NCI-H1105 treated with DMSO at 0.1 percent for 48 hours (cell line): ENCODE measurements around the gene ACTC1.
"Not testable (repeated sequence)": the region's sequence is repeated elsewhere in the genome, so short reads cannot be mapped to it uniquely, and the experiment has no call there.

ENCODE experiments used
- DNase-seq: peaks from one replicate; lab custom pipeline; 2025; lab: John Stamatoyannopoulos, UW

ACTC1 gene

DNA sequence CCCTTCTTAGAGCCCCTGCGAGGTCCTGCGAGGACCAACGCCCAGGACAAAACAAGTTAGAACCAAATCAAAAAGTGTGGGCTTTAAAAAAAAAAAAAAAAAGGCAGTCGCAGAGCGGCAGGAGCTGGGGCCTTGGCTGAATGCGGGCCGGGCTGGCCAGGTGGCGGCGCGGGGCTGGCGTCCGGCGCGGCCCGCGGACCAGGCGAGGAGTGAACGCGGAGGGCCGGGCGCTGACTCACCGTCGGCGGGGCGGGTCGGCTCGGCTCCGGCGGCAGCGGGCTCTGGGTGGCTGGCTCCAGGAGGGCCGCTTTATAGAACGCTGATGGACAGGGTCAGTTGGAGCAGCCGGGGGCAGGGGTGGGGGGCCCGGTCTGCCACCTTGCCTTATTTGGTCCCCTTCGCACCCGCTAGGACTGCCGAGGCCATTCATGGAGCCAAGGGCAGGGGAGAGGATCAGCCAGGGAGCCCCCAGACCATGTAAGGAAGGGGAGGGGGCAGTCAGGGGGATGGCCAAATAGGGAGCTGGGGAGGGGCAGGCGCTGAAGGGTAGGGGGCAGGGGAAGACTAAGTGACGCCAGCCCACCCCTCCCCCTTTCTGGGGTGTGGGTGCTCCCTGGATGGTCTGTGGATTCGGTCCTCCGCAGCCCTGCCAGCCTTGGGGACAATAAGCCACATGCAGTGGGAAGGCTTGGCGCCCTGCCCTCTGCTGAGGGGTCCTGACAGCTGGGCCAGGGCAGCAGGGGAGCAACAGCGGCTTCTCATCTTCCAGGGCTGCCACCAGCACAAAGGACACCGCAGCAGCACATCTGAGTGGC is at the start of gene ACTC1:
Gene ACTC1, minus strand, starts transcription at position 283 of the 815 bp plus-strand sequence. CDS start 741 bp downstream, outside the sequence.
- no peak for DNase-seq

DNA sequence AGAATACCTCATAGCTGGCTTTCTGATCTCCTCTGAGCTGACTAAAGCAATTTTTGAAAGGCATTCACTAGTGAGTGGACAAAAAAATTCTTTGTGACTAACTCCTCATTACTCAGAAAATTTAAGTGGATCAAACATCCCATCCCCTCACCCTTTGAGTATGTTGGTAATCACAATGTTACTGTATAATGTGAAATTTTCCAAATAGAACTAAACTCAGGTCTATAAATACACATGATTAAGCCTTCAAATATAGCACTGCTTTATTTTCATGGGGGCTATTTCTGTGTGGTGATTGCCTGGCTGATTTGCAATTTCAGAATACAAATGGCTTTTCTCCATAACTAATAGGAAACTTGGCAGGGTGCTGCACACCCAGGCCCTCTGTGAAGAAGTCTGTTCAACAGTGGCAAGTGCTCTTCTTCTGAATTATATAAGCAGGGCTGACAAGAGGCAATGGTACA is 45.9 kb upstream of the ACTC1 start:
- no peak for DNase-seq

DNA sequence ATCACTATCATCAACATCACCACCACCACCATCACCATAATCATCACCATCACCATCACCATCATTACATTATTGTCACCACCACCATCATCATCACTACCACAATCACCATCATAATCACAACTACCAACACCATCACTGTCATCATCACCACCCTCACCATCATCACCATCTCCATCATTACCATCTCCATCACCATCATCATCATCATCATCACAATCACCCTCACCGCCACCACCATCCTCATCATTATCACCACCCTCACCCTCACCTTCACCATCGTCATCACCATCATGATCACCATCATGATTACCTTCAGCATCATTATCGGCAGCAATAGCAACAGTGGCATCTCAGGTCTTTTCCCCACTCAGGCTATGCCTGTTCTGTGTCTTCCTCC is 42.9 kb upstream of the ACTC1 start:
- no peak for DNase-seq

DNA sequence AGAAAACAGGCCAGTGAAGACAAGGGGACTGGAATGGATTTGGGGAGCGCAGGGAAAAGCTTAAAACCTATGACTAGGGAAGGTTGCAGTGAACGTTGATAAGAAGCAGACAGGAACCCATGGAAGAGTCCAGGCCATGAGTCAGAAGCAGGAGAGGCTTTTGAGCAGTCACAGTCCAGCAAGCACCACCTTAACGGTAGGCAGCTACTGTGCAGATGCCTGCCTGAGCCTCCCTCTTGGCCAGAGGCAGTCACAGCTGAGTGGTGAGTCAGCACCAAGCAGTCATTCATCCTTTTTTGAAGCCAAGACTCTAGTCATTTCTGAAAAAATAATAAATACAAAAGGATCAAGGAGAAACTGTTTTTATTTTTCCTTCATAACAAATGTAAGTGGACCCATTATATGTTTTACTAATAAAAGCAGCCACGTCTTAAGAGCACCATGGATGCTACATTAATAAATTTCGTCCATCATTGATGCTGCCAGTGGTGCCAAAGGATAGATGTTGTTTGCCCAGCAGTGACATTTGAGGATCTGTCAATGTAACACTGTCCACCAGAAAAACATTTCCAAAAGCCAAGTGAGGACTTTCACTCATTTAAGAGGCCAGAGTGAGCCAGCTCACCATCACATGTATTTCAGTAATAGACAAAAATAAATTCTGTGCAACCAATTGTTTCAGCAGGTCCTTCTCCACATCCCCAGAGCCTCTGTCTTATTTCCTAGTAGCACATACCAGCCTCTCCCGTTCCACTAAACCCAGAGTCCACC is 42.1 kb upstream of the ACTC1 start:
- DNase-seq = no peak

DNA sequence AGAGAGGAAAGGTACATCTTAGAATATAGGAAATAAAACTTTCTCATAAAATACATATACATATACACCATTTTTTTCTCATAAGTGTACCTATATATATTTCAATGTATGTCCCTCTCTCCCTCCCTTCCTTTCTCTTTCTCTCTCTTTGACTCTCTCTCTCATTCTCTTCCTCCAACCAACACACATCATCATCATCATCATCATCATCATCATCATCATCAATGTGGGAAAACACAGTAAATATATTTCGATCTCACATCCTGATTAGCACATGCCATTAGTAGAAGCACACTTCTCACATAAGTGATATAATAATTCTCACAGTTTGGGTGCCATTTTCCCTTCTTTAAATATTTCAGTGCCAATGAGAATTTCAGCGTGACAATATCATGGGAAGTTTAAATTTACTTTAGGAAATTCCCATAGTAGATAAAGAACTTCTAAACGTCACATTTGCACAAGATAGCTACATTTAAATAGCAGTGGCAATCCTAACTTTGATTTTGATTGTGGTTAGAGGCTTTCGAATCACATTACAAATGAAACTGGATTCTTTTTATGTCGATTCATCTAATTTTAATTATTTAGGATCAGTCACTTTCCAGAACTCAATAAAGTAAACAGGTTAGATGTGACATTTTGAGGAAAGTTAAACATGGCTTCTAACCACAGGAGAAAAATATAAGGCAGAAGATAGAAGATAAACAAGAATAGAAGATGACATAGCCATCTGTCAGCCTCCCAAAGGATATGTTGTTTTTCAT is 33.0 kb upstream of the ACTC1 start:
- no peak for DNase-seq

DNA sequence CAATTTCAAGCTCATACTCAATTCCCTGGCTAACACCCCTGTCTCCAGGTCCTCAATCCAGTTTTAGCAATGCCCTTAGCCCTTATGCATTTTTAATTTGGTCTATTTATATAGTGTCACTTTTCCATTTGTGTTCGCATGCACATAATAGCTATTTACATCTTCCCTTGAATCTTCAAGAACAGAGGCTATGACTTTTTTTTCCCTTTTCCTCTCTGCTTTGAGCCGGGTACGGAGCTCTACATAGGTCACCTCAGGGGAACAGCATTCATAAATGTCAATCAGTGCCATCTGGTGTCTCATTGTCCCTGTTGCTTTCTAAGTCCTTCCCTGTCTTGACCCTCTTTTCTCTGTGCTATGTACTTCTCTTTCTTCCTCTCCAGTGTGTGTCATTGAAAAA is 26.5 kb upstream of the ACTC1 start:
- DNase-seq = no peak

DNA sequence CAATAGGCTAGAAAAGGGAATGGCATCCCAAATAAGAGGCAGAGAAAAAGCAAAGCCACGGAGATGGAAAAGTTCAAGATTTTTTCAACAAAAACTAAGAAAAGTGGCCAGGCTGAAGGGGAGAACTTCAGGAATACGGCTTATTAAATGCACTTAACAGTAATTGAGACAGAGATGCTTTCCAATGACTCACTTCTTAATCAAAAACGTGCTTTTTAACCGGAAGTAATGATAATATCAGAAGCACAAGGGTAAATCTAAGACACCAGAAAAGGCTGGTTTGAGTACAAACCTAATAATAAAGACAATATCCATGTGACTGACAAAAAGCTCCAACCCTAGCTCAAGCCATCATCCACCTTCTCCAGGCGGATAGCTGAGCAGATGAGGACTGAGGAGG is 24.8 kb upstream of the ACTC1 start:
- DNase-seq = no peak

DNA sequence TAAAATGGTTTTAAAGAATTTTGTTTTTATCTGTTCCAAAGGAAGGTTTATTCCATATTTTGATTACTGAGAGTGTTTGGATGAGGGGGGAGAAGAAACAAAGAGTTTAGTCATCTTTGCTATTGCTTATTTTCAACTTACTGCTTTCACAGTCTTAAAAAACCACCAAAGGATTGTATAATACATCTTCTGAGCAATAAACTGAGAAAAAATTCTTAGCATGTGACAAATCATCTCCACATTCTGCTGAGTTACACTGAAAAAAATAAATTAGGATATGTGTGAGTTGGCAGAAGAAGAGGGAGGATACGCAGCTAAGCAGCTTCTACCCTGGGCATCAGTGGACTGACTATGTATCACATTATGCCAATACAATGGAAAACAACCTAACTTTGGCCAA is 23.2 kb upstream of the ACTC1 start:
- DNase-seq = no peak

DNA sequence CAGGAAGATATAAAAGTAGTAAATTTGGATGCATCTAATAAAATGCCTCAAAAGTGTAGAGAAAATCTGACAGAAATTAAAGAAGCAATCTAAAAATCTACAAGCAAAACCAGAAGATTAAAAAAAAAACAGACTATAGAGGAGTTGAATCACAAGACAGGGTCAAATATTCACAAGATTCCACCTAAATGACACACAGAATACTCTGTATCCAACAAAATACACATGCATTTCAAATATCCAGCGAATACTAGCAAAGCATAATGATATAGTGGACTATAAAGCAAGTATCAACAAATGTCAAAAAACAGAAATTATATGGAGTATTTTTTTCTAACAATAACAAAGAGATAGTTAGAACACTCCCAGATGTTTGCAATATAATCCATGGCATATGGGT is 20.5 kb upstream of the ACTC1 start:
- no peak for DNase-seq

DNA sequence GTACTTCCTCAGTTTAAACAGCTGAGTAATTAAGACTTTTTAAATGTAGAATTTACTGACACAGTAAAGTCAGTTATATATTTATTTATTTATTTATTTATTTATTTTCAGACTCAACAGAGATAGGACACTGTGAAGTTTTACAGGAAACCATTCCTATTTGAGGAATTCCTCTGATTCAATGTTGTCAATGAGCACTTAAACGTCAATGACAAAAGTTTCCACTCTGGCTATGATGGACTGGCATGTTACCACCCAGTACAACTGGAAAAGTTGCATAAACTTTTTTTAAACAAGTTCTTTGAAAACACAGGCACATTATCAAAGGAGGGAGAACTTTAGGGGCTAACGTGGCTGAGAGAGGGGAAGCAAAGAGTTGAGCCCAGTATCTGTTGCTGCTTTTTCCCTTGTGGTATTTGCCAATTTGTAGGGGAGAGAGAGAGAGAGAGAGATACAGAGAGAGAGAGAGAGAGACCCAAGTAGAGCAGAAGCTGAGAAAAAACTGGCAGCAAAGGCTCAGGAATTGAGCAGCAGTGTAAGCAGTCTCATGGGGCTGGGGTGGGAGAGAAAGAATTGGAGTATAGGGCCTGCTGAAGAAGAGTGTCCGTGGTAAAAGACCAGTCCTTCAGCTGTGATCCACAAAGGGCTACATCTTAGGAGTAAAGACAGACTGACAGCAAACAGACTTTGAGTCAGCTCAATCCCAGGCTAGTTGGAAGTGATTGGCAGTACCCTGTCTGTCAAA is 18.3 kb upstream of the ACTC1 start:
- no peak for DNase-seq

DNA sequence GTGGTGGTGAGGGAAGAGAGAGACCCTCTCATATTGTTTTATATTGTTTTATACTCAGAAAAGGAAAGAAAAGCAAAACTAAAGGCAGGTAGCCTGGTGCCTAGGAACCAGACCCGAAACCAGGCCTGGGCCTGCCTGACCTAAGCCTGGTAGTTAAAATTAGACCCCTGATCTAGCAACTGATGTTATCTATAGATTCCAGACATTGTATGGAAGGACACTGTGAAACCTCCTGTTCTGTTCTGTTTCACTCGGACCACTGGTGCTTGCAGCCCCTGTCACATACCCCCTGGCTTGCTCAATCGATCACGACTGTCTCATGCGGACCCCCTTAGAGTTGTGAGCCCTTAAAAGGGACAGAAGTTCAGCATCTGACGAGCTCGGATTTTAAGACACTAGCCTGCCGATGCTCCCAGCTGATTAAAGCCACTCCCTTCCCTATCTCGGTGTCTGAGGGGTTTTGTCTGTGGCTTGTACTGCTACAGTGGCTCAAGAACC is 17.6 kb upstream of the ACTC1 start:
- DNase-seq = not testable (repeated sequence)

DNA sequence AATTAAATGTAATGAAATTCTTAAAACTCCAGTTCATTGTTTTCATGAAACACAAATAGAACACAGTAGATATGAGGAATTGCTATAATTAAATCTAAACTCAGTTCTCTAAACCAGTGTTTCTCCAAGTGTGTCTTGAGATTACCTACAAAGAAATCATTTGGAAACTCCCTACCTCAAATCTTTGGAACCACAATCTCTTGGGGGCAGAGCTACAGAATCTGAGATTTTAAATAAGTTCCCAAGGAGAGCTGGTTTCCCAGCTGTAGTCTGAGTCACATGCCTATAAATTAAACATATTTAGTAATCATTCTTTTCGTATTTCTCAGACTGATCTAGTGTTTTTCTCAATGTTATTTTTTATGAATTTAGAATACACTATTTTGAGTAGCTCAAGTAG is 17.0 kb upstream of the ACTC1 start:
- no peak for DNase-seq

DNA sequence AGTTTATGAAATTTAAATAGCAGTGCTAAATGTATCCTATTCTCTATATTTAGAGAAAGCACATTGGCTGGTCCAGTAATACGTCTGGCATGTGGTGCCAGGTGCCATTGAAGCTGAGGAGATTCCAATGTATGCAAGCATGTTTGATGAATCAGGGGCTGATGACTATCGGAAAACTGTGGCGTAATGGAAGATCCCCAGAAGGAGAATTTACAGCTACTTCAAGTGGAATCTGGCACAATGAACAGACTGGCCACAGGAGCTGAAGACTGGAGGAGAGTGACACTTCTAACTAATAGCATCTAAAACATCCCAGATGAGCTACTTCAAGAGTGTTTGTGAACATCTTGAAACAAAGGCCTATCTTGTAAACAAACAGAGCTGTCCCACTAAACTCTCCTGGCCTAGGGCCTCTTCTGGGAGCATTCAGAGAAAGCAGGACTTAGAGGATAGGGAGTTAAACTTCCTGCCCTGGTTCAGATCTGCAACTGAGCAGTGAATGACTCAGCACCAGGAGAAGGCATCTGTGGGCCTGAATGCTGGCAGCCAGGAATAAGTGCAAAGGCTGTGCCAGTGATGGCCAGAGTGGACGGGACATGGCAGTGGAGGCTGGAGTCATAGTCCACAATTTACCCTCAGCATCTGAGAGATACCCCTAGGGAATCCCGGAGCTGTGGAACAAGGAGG is 15.2 kb upstream of the ACTC1 start:
- DNase-seq = no peak

DNA sequence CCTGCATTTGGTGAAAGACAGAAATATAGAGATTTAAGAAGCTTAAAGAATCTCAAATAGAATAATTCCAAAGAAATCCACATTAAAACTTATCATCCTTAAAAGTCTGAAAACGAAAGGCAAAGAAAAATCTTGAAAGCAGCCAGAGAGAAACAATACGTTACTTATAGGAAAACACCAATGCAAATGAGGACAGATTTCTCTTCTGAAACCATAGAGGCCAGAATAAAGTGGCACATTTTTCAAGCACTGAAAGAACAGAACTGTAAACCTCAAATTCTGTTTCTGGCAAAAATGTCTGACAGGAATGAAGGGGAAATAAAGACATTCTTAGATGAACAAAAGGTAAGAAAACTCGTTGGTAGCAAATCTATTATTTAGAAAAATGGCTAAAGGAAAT is 13.8 kb upstream of the ACTC1 start:
- DNase-seq = no peak

DNA sequence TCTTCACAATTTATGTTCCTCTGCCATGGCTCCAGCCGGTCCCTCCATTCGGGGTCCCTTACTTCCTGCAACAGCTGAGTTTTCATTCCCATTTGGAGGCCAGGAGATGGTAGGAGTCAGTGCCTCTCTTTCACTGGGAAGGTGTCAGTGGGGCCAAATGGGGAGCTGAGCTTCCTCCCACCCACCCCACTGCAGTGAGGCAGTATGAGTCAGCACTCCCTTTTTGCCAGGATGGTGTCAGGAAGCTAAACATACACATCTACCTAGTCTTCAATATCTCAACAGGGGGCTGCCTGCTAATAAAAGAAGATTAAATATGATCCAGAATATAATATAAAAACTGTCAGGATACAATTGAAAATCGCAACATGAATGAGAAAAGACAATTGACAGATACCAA is 12.7 kb upstream of the ACTC1 start:
- DNase-seq = no peak

DNA sequence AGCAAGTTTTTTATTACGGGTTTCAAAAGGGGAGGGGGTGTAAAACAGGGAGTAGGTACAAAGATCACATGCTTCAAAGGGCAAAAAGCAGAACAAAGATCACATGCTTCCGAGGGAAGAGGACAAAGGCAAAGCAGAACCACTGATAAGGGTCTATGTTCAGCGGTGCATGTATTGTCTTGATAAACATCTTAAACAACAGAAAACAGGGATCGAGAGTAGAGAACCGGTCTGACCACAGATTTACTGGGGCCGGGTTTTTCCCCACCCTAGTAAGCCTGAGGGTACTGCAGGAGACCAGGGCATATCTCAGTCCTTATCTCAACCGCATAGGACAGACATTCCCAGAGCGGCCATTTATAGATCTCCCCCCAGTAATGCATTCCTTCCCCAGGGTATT is 11.9 kb upstream of the ACTC1 start:
- DNase-seq = not testable (repeated sequence)

DNA sequence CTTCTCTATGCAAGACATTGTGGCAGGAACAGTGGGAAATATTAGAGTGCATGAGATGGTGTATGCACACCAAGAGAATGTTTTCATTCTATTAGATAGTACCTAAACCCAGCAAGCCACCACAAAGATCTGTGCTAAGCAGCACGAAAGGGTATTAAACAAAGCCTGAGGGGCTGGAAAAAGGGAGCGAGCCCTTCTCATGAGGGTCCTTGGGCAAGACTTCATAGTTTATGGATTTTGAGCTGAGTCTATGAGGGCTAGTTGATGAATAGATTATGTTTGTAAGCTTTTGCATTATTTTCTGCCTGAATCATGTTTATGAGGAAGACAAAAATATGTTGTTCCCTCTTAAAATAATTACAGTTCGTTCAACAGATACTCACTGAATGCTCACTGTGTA is 9.4 kb upstream of the ACTC1 start:
- no peak for DNase-seq

DNA sequence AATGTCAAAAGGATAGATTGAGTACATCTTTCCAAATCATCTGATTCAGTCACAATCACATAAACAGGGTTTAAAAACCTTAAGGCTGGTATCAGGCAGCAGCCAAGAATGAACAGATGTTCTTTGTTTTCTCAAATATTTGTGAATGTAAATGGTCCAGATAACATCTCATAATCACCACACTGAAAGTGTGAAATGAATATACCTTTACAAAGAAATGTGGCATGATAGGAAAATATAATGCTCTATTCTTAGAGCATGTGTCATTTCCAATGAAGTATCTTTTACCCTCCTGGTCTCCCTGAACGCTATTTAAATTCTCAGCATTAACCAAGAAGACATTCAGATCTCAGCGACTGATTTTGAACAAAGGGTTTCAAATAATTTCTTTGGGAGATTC is 8.8 kb upstream of the ACTC1 start:
- no peak for DNase-seq

DNA sequence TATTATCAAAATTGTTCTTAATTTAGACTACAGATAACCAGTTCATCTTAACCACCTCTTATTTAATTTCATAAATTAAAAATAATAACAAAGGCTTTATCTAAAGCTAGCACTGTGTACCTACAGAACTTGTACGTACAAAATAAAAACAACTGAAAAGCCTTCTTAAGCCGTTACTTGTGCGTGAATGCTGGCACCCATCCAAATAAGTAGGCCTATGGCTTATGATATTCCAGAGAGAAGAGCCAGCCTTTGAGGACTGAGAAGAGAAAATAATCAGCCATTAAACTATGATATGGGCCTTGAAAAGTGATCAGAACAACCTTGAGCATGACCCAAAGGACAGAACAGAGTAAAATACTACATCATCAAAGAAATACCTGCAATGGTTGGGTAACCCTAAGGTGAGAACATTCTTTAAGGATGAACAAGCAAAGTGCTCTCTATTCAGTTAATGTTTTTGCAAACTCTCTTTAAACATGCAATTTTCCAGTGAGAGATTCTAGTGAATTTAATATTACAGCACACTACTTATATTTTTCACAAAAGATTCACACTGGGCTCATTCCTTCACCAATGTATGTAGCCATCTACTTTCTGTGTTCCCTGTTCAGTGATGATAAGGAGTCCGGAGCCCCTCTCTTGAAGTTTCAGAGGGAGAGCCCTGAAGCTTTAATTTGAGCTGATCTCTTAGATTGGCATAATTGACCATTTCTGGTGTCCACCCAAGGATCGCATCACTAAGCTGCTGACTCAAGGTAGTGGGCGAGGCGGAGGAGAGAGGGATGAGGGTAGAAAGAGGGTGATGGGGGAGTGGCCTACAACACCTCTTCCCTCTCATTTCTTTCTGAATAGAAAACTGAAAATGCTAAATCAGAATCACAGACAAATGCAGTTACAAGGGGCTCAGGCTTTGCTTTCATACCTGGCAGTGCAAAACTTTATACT is 7.7 kb upstream of the ACTC1 start:
- DNase-seq = no peak

DNA sequence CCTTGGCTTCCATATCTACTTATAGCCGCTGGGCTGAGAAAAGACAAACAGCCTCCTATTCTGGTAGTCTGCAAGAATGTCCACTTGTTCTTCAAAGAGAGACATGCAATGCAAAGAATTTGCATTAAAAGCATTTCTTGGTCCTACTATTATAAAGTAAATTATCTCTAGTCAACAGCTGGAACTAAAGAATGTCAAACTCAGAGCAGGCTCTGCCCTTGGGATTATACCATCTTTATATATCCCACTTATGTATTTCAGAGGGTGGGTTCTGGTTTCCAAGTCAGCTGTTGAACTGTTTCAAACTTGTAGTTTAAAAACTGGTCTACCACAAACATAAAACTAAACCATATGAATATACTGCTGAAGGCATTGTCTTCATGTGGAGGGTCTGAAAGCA is 7.0 kb upstream of the ACTC1 start:
- no peak for DNase-seq
